GM12878 (cell line): Measurements from ENCODE around the gene MCM9. TPM values are rescaled to one million over a fixed set of nuclear protein-coding genes. Genes with fewer than 3 reads are reported as not detected.
A peak's percentile ranks its signal among the peaks of the same experiment; 100 is the strongest.

Experiments
- ATAC-seq: fragments of 200-7000 bp; cut with Tn5 transposase; 3 replicates; pipeline ENCODE4 v1.9.1; 2020; ENCODE audit warnings: mild to moderate bottlenecking, moderate library complexity
- BruUV-seq: library from RNA; stranded (reverse); fragments of 400-500 nt; replicated peaks from 2 replicates; lab custom pipeline; 2021; lab: Mats Ljungman, UMichigan
- CTCF ChIA-PET: fragments of 300-600 bp; sonication (Branson Sonifier 250); formaldehyde crosslinking; extraction: SDS; loops from one replicate; lab custom pipeline; 2021; ENCODE audit warnings: inconsistent platforms; lab: Yijun Ruan, JAX
- POLR2A ChIA-PET: fragments of 350-600 bp; formaldehyde crosslinking; extraction: SDS; loops from one replicate; lab custom pipeline; 2021; ENCODE audit warnings: inconsistent platforms; lab: Charles Lee
- RAD21 ChIA-PET: fragments of 300-600 bp; sonication (Branson Sonifier 250); formaldehyde crosslinking; loops from one replicate; lab custom pipeline; 2023; ENCODE audit warnings: antibody characterized with exemption; ENCODE audit not compliant: unreplicated experiment; lab: Charles Lee
- SMC1A ChIA-PET: fragments of 300-600 bp; sonication (Branson Sonifier 250); formaldehyde crosslinking; loops from one replicate; lab custom pipeline; 2023; ENCODE audit not compliant: unreplicated experiment, uncharacterized antibody; lab: Charles Lee
- DNase-seq: peaks from one replicate; pipeline ENCODE4 v3.0.0-alpha.2; 2011; ENCODE audit warnings: low read depth, low spot score
- FAIRE-seq: peaks from 3 replicates; lab custom pipeline; 2011; peaks lifted over from hg19 to GRCh38; lab: Jason Lieb, UNC
- H2AFZ ChIP-seq: 2 replicates; pipeline ENCODE4 v1.6.0; 2011; ENCODE audit warnings: low read depth, low read length, control low read depth; ENCODE audit not compliant: control insufficient read depth
- H3K27ac ChIP-seq: 2 replicates; pipeline ENCODE4 v1.5.1; 2011; ENCODE audit warnings: control low read depth; ENCODE audit not compliant: control insufficient read depth, insufficient read depth
- H3K27me3 ChIP-seq, 2 experiments: replicated peaks in 1 of 2; 2 replicates each; pipeline versions ENCODE4 v1.6.0 to v1.6.1; 2011; ENCODE audit warnings: low read length in 1 of 2; ENCODE audit not compliant: control insufficient read depth in 2 of 2, insufficient read depth in 2 of 2
- H3K36me3 ChIP-seq, 2 experiments: 2 replicates each; pipeline ENCODE4 v1.5.1; 2011; ENCODE audit warnings: low read length in 1 of 2; ENCODE audit not compliant: control insufficient read depth in 2 of 2, insufficient read depth in 2 of 2
- H3K4me1 ChIP-seq: 2 replicates; pipeline ENCODE4 v1.6.1; 2011; ENCODE audit warnings: mild to moderate bottlenecking, low read length, moderate library complexity, mixed read lengths; ENCODE audit not compliant: control insufficient read depth, insufficient read depth
- H3K4me2 ChIP-seq: 2 replicates; pipeline ENCODE4 v1.6.0; 2011; ENCODE audit warnings: control low read depth; ENCODE audit not compliant: control insufficient read depth, insufficient read depth
- H3K4me3 ChIP-seq: fragments of 200-600 bp; sonication (generic); 2 replicates; pipeline ENCODE4 v1.5.1; 2016
- H3K79me2 ChIP-seq: 2 replicates; pipeline ENCODE4 v1.6.0; 2011; ENCODE audit warnings: low read length; ENCODE audit not compliant: control insufficient read depth, insufficient read depth
- H3K9ac ChIP-seq: 2 replicates; pipeline ENCODE4 v1.8.0; 2011; ENCODE audit warnings: low read length, control low read depth, mixed read lengths; ENCODE audit not compliant: control insufficient read depth, insufficient read depth
- H3K9me3 ChIP-seq: replicated peaks from 3 replicates; pipeline ENCODE4 v1.5.1; 2011; ENCODE audit warnings: mild to moderate bottlenecking, low read length; ENCODE audit not compliant: control insufficient read depth, insufficient read depth
- H4K20me1 ChIP-seq: 2 replicates; pipeline ENCODE4 v1.6.0; 2011; ENCODE audit not compliant: control insufficient read depth, insufficient read depth
- CEBPB ChIP-seq, 2 experiments: fragments of 150-350 bp in 1 of 2; IDR thresholded peaks; 2 replicates each; pipeline ENCODE4 v1.6.1; 2012 to 2014; ENCODE audit warnings: low read depth in 2 of 2, low read length in 2 of 2, borderline replicate concordance in 1 of 2, inconsistent platforms in 1 of 2
- E2F8 ChIP-seq: fragments of 450-650 bp; IDR thresholded peaks from 2 replicates; pipeline ENCODE4 v1.6.1; 2018; ENCODE audit warnings: mild to moderate bottlenecking, low read depth, moderate library complexity; ENCODE audit not compliant: partially characterized antibody
- RAD51 ChIP-seq: fragments of 450-650 bp; IDR thresholded peaks from 2 replicates; pipeline ENCODE4 v1.6.1; 2016; ENCODE audit warnings: moderate library complexity, mild to moderate bottlenecking, inconsistent platforms
- RELA ChIP-seq: fragments of 450-650 bp; IDR thresholded peaks from 2 replicates; pipeline ENCODE4 v1.8.0; 2014; ENCODE audit warnings: borderline replicate concordance; ENCODE audit not compliant: partially characterized antibody
- USF1 ChIP-seq: IDR thresholded peaks from 2 replicates; pipeline ENCODE4 v1.6.1; 2011; ENCODE audit warnings: borderline replicate concordance, low read depth, mild to moderate bottlenecking, moderate library complexity, mixed read lengths, low read length; ENCODE audit not compliant: insufficient read depth; ENCODE audit errors: extremely low read length
- ZNF24 ChIP-seq: fragments of 450-650 bp; IDR thresholded peaks from 2 replicates; pipeline ENCODE4 v1.6.1; 2017; ENCODE audit warnings: antibody characterized with exemption, mild to moderate bottlenecking
- WGBS: methylation state at CpG from one replicate; pipeline ENCODE4 v1.1.6; 2016; ENCODE audit warnings: low lambda C conversion rate; ENCODE audit not compliant: insufficient replicate concordance, insufficient coverage; ENCODE audit errors: missing lambda C conversion rate; 5-methylcytosine and 5-hydroxymethylcytosine counted together
- in situ Hi-C: fragments of 300-500 bp; cut with MboI; formaldehyde crosslinking; loops from 9 replicates; pipeline ENCODE4 v1.14.3; 2018; ENCODE audit warnings: mixed read lengths
- intact Hi-C: fragments of 100-400 bp; cut with micrococcal nuclease; formaldehyde crosslinking; loops from one replicate; pipeline ENCODE4 v1.14.2; 2022; ENCODE audit not compliant: unreplicated experiment
- polyA plus RNA-seq, 11 experiments: library from polyadenylated mRNA; depleted of rRNA in 4 of 11; unstranded in 6 of 11; stranded (reverse) in 5 of 11; fragments of >200 nt; fragmentation: Nextera tagmentation in 4 of 11; fragmentation: Illumina TruSeq in 1 of 11; extraction: Ambion mirVana in 4 of 11; extraction: Trizol in 1 of 11; gene quantifications; 1 replicate in 1 of 11; 2 replicates in 10 of 11; pipeline versions ENCODE4 v1.2.1 to v1.2.3, GENCODE V29; 2011 to 2016; ENCODE audit warnings: inconsistent platforms in 2 of 11, missing spikeins in 2 of 11, low read depth in 1 of 11
- total RNA-seq, 4 experiments: library from RNA; depleted of rRNA in 3 of 4; stranded (reverse); fragments of >200 nt in 3 of 4; fragmentation: Illumina TruSeq in 1 of 4; extraction: Trizol in 1 of 4; gene quantifications; 2 replicates each; pipeline versions ENCODE4 v1.2.1 to v1.2.3, GENCODE V29; 2013 to 2021
- TF ChIP-seq, protein P1 (sequence below): fragments of 450-650 bp; IDR thresholded peaks from 2 replicates; pipeline ENCODE4 v1.6.1; 2016; ENCODE audit warnings: mild to moderate bottlenecking

Gene MCM9
- total and polyA plus RNA-seq, 10 of the 15 experiments (the other 5 are each of a cell fraction or from before 2014, with no cell fraction given), result 3.4 to 18.5 (median 9.7) TPM

DNA sequence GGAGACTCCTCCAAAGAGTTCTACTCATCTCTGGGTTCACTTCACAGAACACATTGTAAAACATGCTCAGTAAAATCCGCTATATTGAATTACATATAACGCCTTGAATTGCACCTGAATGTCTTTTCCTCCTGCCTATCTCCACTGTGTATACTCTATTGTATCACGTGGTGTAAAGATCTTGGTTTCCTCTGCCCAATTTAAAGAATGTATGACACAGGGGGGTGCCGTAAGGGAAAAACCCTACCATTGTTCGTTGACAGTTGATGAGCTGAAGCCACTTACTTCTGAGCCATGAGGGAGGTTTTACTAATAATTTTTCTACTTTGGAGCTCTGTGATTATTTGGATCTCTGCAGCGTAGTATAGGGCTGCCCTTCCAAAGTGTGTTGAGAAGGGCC, 35.0 kb downstream of the MCM9 start:
- peaks cover 3% of the 10 kb centered on the region; the same call in 1 of the 2 replicates for H3K4me1 ChIP-seq
- no peaks in the 10 kb centered on the region for H4K20me1 ChIP-seq
- no peak overlapping the region for H2AFZ ChIP-seq
- no peak overlapping the region for H3K9ac ChIP-seq
- no peak for TF ChIP-seq RELA
- TF ChIP-seq RAD51, result peak; percentile 93
- TF ChIP-seq, protein P1, sequence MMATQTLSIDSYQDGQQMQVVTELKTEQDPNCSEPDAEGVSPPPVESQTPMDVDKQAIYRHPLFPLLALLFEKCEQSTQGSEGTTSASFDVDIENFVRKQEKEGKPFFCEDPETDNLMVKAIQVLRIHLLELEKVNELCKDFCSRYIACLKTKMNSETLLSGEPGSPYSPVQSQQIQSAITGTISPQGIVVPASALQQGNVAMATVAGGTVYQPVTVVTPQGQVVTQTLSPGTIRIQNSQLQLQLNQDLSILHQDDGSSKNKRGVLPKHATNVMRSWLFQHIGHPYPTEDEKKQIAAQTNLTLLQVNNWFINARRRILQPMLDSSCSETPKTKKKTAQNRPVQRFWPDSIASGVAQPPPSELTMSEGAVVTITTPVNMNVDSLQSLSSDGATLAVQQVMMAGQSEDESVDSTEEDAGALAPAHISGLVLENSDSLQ, result peak; percentile 45; the same call in 1 of the 2 replicates
- TF ChIP-seq, all 136 proteins: peak for 2
- H3K9me3 ChIP-seq, result no peaks in the 10 kb centered on the region
- in situ Hi-C loops, result no loop called here
- no peak overlapping the region for H3K27ac ChIP-seq
- ChIA-PET SMC1A (interaction anchor here (0.5 to 1.6 kb wide), 6 partner anchors 9 to 439 kb away, joined by 3 to 6 read pairs (median 4); partner anchors contain the start of gene MCM9), POLR2A (interaction anchor here (0.6 to 0.9 kb wide), 4 partner anchors 9 to 432 kb away, joined by 3 to 6 read pairs (median 4); no protein-coding TSS in a partner anchor), RAD21 (interaction anchor here (1.0 kb wide), 2 partner anchors 9 to 211 kb away, joined by 3 read pairs; no protein-coding TSS in a partner anchor), CTCF (interaction anchor here (1.1 kb wide), 1 partner anchor 18 kb away, joined by 3 read pairs; no protein-coding TSS in a partner anchor)
- no TSS peak for BruUV-seq
- ATAC-seq (peak; percentile 44), DNase-seq (no peak), FAIRE-seq (no peak)
- H3K4me3 ChIP-seq, result no peak overlapping the region
- 82% methylated on average over 6 of the region's 6 CpGs for WGBS
- intact Hi-C loops, result loop anchor here (10.0 kb wide), 4 partner anchors 245 to 445 kb away; partner anchors contain the start of genes CEP85L and MAN1A1
- H3K36me3 ChIP-seq, result peaks cover 3 to 13% of the 10 kb centered on the region in 2 experiments; a peak in 3 of 4 replicates
- peaks cover 65% of the 10 kb centered on the region for H3K79me2 ChIP-seq
- no peaks in the 10 kb centered on the region for H3K27me3 ChIP-seq
- H3K4me2 ChIP-seq, result peak overlapping the region; percentile 33; the same call in 1 of the 2 replicates

GRCh38 chr6:118897386-118897785, 37.6 kb downstream of the MCM9 start:
- POLR2A ChIA-PET, result interaction anchor here (0.6 to 2.1 kb wide), 5 partner anchors 10 to 386 kb away, joined by 3 to 11 read pairs (median 3); partner anchors contain the start of gene MCM9
- H3K36me3 ChIP-seq, result peaks cover 0 to 8% of the 10 kb centered on the region in 2 experiments; a peak in 1 of 4 replicates
- FAIRE-seq (no peak), DNase-seq (no peak), ATAC-seq (no peak)
- intact Hi-C loops, result loop anchor here (10.0 kb wide), 4 partner anchors 243 to 447 kb away; partner anchors contain the start of genes CEP85L and MAN1A1
- RAD21 ChIA-PET, result interaction anchor here (0.8 to 3.1 kb wide), 13 partner anchors 14 to 332 kb away, joined by 3 to 20 read pairs (median 4); no protein-coding TSS in a partner anchor
- peak overlapping the region; percentile 92; the same call in 1 of the 2 replicates for H3K9ac ChIP-seq
- H3K9me3 ChIP-seq, result no peaks in the 10 kb centered on the region
- peaks cover 4% of the 10 kb centered on the region; the same call in 1 of the 2 replicates for H3K4me1 ChIP-seq
- BruUV-seq, result no TSS peak
- CTCF ChIA-PET, result interaction anchor here (0.6 to 3.9 kb wide), 19 partner anchors 8 to 453 kb away, joined by 3 to 22 read pairs (median 7); partner anchors contain the start of gene MCM9
- H2AFZ ChIP-seq, result no peak overlapping the region
- H3K79me2 ChIP-seq, result peaks cover 81% of the 10 kb centered on the region
- in situ Hi-C loops, result no loop called here
- no peaks in the 10 kb centered on the region for H3K27me3 ChIP-seq
- peak overlapping the region; percentile 40 for H3K4me2 ChIP-seq
- H3K27ac ChIP-seq, result peak overlapping the region; percentile 1; the same call in 1 of the 2 replicates
- SMC1A ChIA-PET, result interaction anchor here (0.7 to 3.2 kb wide), 17 partner anchors 10 to 332 kb away, joined by 3 to 15 read pairs (median 5); partner anchors contain the start of gene MCM9
- no peaks in the 10 kb centered on the region for H4K20me1 ChIP-seq
- peak overlapping the region; percentile 48 for H3K4me3 ChIP-seq
- TF ChIP-seq ZNF24, result no peak
- no peak for TF ChIP-seq CEBPB (IDR thresholded peaks at IDR 0.05; ENCODE audit: borderline replicate concordance in 1 of 2, low read depth in 2 of 2, low read length in 2 of 2)
- no peak for TF ChIP-seq E2F8
- TF ChIP-seq USF1, result no peak
